Heart right ventricle (tissue), 16 donors: Measurements from ENCODE around the gene GRIK4. TPM values are rescaled to one million over a fixed set of nuclear protein-coding genes. Genes with fewer than 3 reads are reported as not detected.

Source experiments
- ATAC-seq, 8 donors: fragments of 200-7000 bp; cut with Tn5 transposase; one replicate each; pipeline ENCODE4 v1.9.1; 2020; ENCODE audit warnings: mild to moderate bottlenecking in 8 of 8, moderate library complexity in 8 of 8, moderate number of reproducible peaks in 1 of 8
- DNase-seq, 2 donors: peaks; one replicate each; pipeline ENCODE4 v3.0.0-alpha.2; 2020
- H3K27ac ChIP-seq, 10 donors: fragments of 200-600 bp; sonication (generic) in 2 of 10; one replicate each; pipeline versions ENCODE4 v1.5.0 to v1.8.0; 2020 to 2022; ENCODE audit warnings: mild to moderate bottlenecking in 3 of 10
- H3K27me3 ChIP-seq, 7 donors: fragments of 200-600 bp; one replicate each; pipeline ENCODE4 v1.8.0; 2021 to 2022; ENCODE audit warnings: mild to moderate bottlenecking in 2 of 7
- H3K36me3 ChIP-seq, 9 donors: fragments of 200-600 bp; sonication (generic) in 1 of 9; one replicate each; pipeline versions ENCODE4 v1.5.0 to v1.8.0; 2020 to 2022; ENCODE audit warnings: mild to moderate bottlenecking in 2 of 9
- H3K4me1 ChIP-seq, 9 donors: fragments of 200-600 bp; sonication (generic) in 1 of 9; one replicate each; pipeline versions ENCODE4 v1.5.0 to v1.8.0; 2020 to 2022; ENCODE audit warnings: mild to moderate bottlenecking in 4 of 9
- H3K4me3 ChIP-seq, 10 donors: fragments of 200-600 bp; sonication (generic) in 2 of 10; one replicate each; pipeline versions ENCODE4 v1.5.0 to v1.8.0; 2020 to 2022; ENCODE audit warnings: mild to moderate bottlenecking in 7 of 10, moderate library complexity in 2 of 10
- H3K9me3 ChIP-seq, 11 donors: fragments of 200-600 bp in 10 of 11; sonication (generic) in 2 of 11; one replicate each; pipeline versions ENCODE4 v1.5.0 to v1.8.0; 2013 to 2022; ENCODE audit warnings: mild to moderate bottlenecking in 2 of 11, control low read depth in 1 of 11, moderate library complexity in 1 of 11
- CTCF ChIP-seq, 9 donors: fragments of 200-600 bp; sonication (generic) in 2 of 9; IDR thresholded peaks; one replicate each; pipeline versions ENCODE4 v1.5.0 to v1.8.0; 2021 to 2022; ENCODE audit warnings: antibody characterized with exemption in 9 of 9, mild to moderate bottlenecking in 5 of 9, moderate library complexity in 1 of 9
- WGBS, 2 donors: extraction: QIAGEN DNeasy Blood & Tissue Kit; methylation state at CpG; one replicate each; pipeline ENCODE4 v1.1.7; 2013; ENCODE audit warnings: inconsistent platforms in 1 of 2; 5-methylcytosine and 5-hydroxymethylcytosine counted together
- intact Hi-C, 10 donors: fragments of 100-400 bp; cut with DNase I; formaldehyde crosslinking; loops; one replicate each; pipeline versions ENCODE4 v1.11.1 to v1.14.2; 2022
- polyA plus RNA-seq, 2 donors: library from polyadenylated mRNA; stranded (reverse); fragments of 200-250 nt; gene quantifications; one replicate each; pipeline ENCODE4 v1.2.3, GENCODE V29; 2013
- total RNA-seq, 10 donors: library from RNA; stranded (reverse); fragmentation: NEBNext Ultra II Directional in 3 of 10; extraction: Animal tissue kit (Norgen Biotek cat#: 25700) in 3 of 10; gene quantifications; one replicate each; pipeline versions ENCODE4 v1.2.1 to v1.2.4, GENCODE V29; 2021 to 2023
- donor health status: Arrhythmogenic right ventricular cardiomyopathy.
- donor health status: ischemic (EF 13 %, LVEDD 7.1; RV severe dilation, severe dysfunction).
- donor health status: healthy with polysubstance abuse.
- donor health status: DM: no; HTN: yes; CAD: no.
- donor health status: DM: no; HTN: no; CAD: no.
- donor health status: ischemic (EF 25% LVEDD 6.9; RV normal size, moderate dysfunction).
- donor health status: ischemic (EF 25% LVEDD 5.7; RV mildly dilated, moderate dysfunction).
- donor health status: healthy.
- donor health status: DM: yes; HTN: yes; CAD: no.
- donor health status: Ischemic cardiomyopathy.
- donor health status: ischemic (EF 35%, LVEDD 5.7; RV mildly dilated, moderate dysfunction).
- donor health status: nonischemic (EF 11% LVEDD 7.7; RV severe dilation, severe dysfunction).
- donor health status: DM: yes; HTN: yes; CAD: no.
- donor health status: PGD.
- donor health status: ischemic (EF 29% LVEDD 5.4; RV normal size, mild dysfunction).
- donor health status: nonischemic (EF 23%, LVEDD 6.1; RV moderate dilation, normal function).

The GRIK4 gene
- total and polyA plus RNA-seq, 12 donors, result 0.01 to 0.85 (median 0.37) TPM; not detected in 6

DNA sequence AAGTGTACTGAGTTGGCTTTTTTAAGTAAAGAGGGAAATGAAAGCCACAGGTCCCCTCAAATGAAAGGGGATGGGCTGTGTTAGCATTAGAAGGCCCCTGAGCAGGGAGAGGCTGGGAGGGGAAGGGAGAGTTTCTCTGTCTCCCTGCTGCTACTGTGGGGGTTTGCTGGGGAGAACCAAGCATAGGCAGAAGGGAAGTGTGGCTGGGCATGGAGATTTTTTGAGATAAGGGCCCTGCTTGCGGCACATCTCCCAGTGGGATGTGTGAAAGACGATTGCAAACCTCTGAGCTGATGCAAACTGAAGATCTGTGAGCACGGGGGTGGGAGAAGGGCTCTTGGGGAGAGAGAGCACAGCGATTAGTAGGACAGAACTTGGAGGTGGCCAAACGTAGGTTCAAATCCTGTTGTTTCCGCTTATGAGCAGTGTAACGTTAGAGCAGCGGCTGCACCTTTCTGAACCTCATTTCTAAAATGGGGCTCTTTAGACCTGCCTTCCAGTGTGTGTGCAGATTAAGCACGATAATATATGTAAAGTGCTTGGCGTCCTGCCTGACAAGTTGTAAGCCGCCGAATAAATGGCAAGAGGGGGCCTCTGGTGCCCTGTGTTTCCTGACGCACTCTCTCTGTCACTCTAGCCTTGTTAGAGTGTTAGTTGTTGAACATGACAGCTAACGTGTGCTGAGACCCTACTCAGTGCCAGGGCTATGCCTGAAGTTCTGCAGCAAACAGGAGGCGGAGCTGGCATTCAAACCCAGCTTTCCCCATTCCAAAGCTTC is 122.3 kb downstream of the GRIK4 start:
- intact Hi-C loops, result no loop called here
- 53 to 61% methylated on average over 15 of the region's 15 CpGs for WGBS, 2 donors
- no peak for TF ChIP-seq CTCF (IDR thresholded peaks at IDR 0.05)
- DNase-seq (no peak), ATAC-seq (no peak)
- no peak overlapping the region for H3K27ac ChIP-seq
- H3K36me3 ChIP-seq, result no peaks in the 10 kb centered on the region
- no peak overlapping the region for H3K4me3 ChIP-seq
- H3K27me3 ChIP-seq, result peaks cover 0 to 37% (median 10%) of the 10 kb centered on the region in 7 donors
- H3K9me3 ChIP-seq, result no peaks in the 10 kb centered on the region
- H3K4me1 ChIP-seq, result no peaks in the 10 kb centered on the region

- Histone ChIP-seq H3K27me3 (peaks cover 0 to 42% (median 19%) of the 10 kb centered on the region in 7 donors), H3K36me3 (no peaks in the 10 kb centered on the region), H3K4me3 (no peak overlapping the region), H3K9me3 (no peaks in the 10 kb centered on the region), H3K4me1 (no peaks in the 10 kb centered on the region), H3K27ac (no peak overlapping the region)
- WGBS, 2 donors, result 80 to 82% methylated on average over 13 of the region's 13 CpGs
- no peak for ATAC-seq
- no peak for DNase-seq
- no peak for TF ChIP-seq CTCF (IDR thresholded peaks at IDR 0.05)
- intact Hi-C loops, result no loop called here
Observed at GRCh38 chr11:120634706-120635105, 123.2 kb downstream of the GRIK4 start.

- Histone ChIP-seq H3K4me3 (no peak overlapping the region), H3K27ac (no peak overlapping the region), H3K27me3 (peaks cover 0 to 45% (median 24%) of the 10 kb centered on the region in 7 donors), H3K9me3 (no peaks in the 10 kb centered on the region), H3K4me1 (no peaks in the 10 kb centered on the region), H3K36me3 (no peaks in the 10 kb centered on the region)
- ATAC-seq (no peak), DNase-seq (no peak)
- 59 to 63% methylated on average over 9 of the region's 9 CpGs for WGBS, 2 donors
- intact Hi-C loops, result no loop called here
- TF ChIP-seq CTCF (IDR thresholded peaks at IDR 0.05), result no peak
Observed at GRCh38 chr11:120635136-120635810, 123.7 kb downstream of the GRIK4 start.

GRCh38 chr11:120637131-120637530 is 125.6 kb downstream of the GRIK4 start:
- no peak overlapping the region for H3K4me3 ChIP-seq
- intact Hi-C loops, result no loop called here
- peaks cover 0 to 56% (median 38%) of the 10 kb centered on the region in 7 donors for H3K27me3 ChIP-seq
- ATAC-seq, result no peak
- H3K36me3 ChIP-seq, result no peaks in the 10 kb centered on the region
- H3K9me3 ChIP-seq, result no peaks in the 10 kb centered on the region
- DNase-seq, result no peak
- TF ChIP-seq CTCF (IDR thresholded peaks at IDR 0.05), result no peak
- H3K4me1 ChIP-seq, result no peaks in the 10 kb centered on the region
- H3K27ac ChIP-seq, result no peak overlapping the region
- 76 to 78% methylated on average over 6 of the region's 6 CpGs for WGBS, 2 donors
